GM19240 (cell line): ENCODE results near the gene NCAPD2.
A peak's percentile ranks its signal among the peaks of the same experiment; 100 is the strongest.
"Not testable (repeated sequence)": the region's sequence is repeated elsewhere in the genome, so short reads cannot be mapped to it uniquely, and the experiment has no call there.

Experiments used
- DNase-seq: peaks from one replicate; pipeline ENCODE4 v3.0.0; 2011; ENCODE audit warnings: low spot score; ENCODE audit not compliant: insufficient read length

The NCAPD2 gene

DNA sequence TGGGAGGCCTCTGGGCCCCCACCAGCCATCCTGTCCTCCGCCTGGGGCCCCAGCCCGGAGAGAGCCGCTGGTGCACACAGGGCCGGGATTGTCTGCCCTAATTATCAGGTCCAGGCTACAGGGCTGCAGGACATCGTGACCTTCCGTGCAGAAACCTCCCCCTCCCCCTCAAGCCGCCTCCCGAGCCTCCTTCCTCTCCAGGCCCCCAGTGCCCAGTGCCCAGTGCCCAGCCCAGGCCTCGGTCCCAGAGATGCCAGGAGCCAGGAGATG, 39.7 kb downstream of the NCAPD2 start:
- no peak for DNase-seq

DNA sequence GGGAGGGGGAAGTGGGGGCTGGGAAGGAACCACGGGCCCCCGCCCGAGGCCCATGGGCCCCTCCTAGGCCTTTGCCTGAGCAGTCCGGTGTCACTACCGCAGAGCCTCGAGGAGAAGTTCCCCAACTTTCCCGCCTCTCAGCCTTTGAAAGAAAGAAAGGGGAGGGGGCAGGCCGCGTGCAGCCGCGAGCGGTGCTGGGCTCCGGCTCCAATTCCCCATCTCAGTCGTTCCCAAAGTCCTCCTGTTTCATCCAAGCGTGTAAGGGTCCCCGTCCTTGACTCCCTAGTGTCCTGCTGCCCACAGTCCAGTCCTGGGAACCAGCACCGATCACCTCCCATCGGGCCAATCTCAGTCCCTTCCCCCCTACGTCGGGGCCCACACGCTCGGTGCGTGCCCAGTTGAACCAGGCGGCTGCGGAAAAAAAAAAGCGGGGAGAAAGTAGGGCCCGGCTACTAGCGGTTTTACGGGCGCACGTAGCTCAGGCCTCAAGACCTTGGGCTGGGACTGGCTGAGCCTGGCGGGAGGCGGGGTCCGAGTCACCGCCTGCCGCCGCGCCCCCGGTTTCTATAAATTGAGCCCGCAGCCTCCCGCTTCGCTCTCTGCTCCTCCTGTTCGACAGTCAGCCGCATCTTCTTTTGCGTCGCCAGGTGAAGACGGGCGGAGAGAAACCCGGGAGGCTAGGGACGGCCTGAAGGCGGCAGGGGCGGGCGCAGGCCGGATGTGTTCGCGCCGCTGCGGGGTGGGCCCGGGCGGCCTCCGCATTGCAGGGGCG, 40.2 kb downstream of the NCAPD2 start, which contains the start of gene GAPDH:
Gene GAPDH (plus strand): TSS at position 595 of the 772 bp plus-strand sequence. CDS start 316 bp downstream, outside the sequence.
- DNase-seq: peak; percentile 74

DNA sequence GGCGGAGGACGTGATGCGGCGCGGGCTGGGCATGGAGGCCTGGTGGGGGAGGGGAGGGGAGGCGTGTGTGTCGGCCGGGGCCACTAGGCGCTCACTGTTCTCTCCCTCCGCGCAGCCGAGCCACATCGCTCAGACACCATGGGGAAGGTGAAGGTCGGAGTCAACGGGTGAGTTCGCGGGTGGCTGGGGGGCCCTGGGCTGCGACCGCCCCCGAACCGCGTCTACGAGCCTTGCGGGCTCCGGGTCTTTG, 40.7 kb downstream of the NCAPD2 start:
- DNase-seq: no peak

DNA sequence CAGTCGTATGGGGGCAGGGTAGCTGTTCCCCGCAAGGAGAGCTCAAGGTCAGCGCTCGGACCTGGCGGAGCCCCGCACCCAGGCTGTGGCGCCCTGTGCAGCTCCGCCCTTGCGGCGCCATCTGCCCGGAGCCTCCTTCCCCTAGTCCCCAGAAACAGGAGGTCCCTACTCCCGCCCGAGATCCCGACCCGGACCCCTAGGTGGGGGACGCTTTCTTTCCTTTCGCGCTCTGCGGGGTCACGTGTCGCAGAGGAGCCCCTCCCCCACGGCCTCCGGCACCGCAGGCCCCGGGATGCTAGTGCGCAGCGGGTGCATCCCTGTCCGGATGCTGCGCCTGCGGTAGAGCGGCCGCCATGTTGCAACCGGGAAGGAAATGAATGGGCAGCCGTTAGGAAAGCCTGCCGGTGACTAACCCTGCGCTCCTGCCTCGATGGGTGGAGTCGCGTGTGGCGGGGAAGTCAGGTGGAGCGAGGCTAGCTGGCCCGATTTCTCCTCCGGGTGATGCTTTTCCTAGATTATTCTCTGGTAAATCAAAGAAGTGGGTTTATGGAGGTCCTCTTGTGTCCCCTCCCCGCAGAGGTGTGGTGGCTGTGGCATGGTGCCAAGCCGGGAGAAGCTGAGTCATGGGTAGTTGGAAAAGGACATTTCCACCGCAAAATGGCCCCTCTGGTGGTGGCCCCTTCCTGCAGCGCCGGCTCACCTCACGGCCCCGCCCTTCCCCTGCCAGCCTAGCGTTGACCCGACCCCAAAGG, 41.2 kb downstream of the NCAPD2 start:
- no peak for DNase-seq

DNA sequence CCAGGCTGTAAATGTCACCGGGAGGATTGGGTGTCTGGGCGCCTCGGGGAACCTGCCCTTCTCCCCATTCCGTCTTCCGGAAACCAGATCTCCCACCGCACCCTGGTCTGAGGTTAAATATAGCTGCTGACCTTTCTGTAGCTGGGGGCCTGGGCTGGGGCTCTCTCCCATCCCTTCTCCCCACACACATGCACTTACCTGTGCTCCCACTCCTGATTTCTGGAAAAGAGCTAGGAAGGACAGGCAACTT, 41.7 kb downstream of the NCAPD2 start:
- DNase-seq: no peak

DNA sequence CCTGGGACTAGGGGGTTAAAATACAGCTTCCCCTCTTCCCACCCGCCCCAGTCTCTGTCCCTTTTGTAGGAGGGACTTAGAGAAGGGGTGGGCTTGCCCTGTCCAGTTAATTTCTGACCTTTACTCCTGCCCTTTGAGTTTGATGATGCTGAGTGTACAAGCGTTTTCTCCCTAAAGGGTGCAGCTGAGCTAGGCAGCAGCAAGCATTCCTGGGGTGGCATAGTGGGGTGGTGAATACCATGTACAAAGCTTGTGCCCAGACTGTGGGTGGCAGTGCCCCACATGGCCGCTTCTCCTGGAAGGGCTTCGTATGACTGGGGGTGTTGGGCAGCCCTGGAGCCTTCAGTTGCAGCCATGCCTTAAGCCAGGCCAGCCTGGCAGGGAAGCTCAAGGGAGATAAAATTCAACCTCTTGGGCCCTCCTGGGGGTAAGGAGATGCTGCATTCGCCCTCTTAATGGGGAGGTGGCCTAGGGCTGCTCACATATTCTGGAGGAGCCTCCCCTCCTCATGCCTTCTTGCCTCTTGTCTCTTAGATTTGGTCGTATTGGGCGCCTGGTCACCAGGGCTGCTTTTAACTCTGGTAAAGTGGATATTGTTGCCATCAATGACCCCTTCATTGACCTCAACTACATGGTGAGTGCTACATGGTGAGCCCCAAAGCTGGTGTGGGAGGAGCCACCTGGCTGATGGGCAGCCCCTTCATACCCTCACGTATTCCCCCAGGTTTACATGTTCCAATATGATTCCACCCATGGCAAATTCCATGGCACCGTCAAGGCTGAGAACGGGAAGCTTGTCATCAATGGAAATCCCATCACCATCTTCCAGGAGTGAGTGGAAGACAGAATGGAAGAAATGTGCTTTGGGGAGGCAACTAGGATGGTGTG, 42.3 kb downstream of the NCAPD2 start:
- DNase-seq: no peak

DNA sequence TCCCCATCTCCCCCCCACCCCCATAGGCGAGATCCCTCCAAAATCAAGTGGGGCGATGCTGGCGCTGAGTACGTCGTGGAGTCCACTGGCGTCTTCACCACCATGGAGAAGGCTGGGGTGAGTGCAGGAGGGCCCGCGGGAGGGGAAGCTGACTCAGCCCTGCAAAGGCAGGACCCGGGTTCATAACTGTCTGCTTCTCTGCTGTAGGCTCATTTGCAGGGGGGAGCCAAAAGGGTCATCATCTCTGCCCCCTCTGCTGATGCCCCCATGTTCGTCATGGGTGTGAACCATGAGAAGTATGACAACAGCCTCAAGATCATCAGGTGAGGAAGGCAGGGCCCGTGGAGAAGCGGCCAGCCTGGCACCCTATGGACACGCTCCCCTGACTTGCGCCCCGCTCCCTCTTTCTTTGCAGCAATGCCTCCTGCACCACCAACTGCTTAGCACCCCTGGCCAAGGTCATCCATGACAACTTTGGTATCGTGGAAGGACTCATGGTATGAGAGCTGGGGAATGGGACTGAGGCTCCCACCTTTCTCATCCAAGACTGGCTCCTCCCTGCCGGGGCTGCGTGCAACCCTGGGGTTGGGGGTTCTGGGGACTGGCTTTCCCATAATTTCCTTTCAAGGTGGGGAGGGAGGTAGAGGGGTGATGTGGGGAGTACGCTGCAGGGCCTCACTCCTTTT, 43.1 kb downstream of the NCAPD2 start:
- DNase-seq: no peak

DNA sequence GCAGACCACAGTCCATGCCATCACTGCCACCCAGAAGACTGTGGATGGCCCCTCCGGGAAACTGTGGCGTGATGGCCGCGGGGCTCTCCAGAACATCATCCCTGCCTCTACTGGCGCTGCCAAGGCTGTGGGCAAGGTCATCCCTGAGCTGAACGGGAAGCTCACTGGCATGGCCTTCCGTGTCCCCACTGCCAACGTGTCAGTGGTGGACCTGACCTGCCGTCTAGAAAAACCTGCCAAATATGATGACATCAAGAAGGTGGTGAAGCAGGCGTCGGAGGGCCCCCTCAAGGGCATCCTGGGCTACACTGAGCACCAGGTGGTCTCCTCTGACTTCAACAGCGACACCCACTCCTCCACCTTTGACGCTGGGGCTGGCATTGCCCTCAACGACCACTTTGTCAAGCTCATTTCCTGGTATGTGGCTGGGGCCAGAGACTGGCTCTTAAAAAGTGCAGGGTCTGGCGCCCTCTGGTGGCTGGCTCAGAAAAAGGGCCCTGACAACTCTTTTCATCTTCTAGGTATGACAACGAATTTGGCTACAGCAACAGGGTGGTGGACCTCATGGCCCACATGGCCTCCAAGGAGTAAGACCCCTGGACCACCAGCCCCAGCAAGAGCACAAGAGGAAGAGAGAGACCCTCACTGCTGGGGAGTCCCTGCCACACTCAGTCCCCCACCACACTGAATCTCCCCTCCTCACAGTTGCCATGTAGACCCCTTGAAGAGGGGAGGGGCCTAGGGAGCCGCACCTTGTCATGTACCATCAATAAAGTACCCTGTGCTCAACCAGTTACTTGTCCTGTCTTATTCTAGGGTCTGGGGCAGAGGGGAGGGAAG, 43.9 kb downstream of the NCAPD2 start:
- not testable (repeated sequence) for DNase-seq

DNA sequence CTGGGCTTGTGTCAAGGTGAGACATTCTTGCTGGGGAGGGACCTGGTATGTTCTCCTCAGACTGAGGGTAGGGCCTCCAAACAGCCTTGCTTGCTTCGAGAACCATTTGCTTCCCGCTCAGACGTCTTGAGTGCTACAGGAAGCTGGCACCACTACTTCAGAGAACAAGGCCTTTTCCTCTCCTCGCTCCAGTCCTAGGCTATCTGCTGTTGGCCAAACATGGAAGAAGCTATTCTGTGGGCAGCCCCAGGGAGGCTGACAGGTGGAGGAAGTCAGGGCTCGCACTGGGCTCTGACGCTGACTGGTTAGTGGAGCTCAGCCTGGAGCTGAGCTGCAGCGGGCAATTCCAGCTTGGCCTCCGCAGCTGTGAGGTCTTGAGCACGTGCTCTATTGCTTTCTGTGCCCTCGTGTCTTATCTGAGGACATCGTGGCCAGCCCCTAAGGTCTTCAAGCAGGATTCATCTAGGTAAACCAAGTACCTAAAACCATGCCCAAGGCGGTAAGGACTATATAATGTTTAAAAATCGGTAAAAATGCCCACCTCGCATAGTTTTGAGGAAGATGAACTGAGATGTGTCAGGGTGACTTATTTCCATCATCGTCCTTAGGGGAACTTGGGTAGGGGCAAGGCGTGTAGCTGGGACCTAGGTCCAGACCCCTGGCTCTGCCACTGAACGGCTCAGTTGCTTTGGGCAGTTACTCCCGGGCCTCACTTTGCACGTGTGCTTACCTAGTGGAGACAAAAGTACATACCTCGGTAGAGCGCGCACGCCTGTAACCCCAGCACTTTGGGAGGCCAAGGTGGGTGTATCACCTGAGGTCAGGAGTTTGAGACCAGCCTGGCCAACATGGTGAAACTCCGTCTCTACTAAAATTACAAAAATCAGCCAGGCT, 44.8 kb downstream of the NCAPD2 start:
- no peak for DNase-seq

DNA sequence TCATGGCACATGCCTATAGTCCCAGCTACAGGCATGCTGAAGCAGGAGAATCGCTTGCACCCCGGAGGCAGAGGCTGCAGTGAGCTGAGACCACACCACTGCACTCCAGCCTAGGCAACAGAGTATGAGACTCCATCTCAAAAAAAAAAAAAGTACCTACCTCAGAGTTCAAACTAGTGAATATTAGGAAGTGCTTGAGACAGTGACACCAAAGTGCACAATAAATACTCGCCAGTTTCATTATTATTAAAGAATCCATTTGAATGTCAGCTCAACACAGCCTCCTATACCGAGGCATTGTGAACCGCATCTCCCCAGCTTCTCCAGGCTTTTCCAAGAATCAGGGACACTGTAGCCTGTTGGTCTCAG, 45.4 kb downstream of the NCAPD2 start:
- no peak for DNase-seq

DNA sequence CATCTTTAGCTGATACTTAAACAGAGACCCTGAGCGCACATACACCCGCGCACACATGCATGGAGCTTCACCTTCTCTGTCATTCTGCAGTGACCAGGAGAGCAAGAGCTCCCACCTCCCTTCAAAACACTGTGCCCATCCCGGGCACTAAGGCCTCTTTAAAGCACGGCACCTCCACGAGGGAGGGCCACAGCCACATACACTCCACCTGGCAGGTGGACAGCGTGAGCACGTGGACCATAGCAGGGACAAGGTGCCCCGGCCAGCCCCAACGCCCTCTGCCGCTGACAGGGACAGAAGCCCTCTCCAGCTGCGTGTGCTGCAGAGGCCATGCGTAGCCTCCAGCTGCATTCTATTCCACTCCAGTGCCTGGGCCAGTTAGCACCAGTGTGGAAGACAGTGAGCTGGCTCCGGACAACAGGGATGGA, 45.8 kb downstream of the NCAPD2 start:
- DNase-seq: no peak

DNA sequence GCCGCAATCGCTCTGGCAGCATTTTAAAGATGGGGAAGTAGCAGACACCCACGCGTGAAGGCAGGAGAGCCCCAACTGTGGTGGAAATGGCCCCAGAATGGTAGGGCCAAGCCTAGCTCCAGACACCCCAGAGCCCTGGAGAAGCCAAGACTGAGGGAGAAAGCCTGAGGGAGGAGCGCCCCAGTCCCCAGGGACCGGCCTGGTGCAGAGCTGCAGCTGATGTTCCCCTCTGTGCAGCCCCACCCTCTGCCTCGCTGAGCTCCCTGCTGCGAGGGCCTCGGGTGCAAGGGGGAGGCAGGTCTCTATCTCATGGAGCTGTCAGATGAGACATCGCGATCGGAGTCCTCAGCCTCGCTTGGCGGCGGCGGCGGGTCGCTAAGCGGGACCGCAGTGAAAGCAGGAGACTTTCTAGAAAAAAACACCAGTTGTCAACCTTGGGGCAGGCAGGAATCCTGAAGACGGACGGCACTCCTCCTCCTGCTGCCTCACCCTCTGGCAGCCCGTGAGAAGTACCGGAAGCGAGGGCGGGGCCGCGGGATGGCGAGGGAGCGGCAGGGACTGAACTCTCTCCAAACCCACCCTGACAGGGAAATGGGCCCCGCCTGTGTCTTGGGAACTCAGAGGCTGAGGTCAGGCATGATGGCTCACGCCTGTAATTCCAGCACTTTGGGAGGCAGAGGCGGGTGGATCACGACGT, 46.4 kb downstream of the NCAPD2 start:
- no peak for DNase-seq

DNA sequence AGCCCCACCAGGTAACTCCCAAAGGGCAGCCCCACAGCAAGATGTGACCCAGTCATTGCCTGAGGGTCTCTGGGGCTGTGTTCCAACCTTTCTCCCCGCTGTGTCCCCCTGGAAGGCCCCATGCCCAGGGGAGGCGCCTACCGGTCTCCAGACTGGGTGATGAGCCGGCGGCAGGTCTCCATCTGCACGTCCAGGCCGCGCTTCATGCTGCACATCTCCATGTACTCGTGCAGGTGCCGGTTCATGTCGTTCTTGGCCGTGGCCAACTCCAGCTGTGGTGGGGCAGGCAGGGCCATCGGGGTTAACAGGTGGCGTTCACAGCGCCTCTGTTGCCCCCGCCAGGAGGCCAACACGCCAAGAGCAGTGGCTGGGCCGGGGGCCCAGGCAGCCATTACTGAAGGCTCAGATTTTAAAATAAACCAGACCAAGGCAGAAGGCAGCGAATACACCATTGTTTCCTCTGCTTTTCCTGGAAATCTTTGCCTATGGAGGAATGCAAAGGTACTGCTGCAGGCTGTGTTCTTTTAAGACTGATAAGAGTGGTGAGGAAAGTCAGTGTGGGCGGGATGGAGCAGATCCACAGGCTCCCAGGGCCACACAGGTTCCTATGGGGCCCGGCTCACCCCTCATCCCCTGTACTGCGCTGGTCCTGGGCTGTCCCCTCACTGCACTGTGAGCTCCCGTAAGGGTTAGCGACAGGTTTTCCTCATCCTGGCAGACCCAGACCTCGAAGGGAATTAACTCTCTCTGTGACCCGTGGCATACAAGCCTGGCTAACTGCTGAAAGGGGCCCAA, 47.7 kb downstream of the NCAPD2 start:
- no peak for DNase-seq

DNA sequence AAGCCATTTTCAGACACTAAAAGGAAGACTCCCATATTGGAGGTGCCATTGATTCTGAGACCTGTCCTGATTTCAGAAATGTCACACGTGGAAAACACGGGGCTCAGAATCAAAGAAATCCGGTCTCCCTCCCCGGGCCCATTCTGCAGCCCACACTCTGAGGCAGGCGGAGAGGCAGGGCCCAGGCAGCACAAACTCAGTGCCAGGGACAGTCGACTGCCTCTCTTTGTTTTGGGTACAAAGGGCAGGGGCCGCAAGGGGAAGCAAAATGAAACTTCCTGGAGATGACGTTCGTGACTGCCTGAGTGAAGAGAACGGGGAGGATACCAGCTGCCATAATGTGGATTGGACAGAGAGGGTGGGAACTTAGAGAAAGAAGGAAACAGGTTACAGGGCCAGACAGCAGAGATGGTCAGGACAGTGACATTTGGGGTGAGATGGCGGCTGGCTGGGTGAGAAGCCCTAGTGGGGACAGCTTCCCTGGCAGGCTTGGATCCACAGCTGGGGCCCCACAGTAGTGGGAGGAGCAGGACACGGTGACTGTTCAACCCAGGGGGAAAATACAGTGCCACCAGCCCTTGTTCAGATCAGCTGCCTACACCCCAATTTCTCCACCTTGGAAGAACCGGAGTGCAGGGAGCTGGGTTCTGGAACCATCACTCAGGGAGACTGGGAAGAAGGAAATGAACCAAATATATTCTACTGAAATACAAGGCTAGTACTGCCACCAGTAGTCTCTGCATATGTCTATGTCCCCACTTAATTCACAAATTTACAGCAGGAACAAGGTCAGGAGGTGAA, 48.5 kb downstream of the NCAPD2 start:
- no peak for DNase-seq

DNA sequence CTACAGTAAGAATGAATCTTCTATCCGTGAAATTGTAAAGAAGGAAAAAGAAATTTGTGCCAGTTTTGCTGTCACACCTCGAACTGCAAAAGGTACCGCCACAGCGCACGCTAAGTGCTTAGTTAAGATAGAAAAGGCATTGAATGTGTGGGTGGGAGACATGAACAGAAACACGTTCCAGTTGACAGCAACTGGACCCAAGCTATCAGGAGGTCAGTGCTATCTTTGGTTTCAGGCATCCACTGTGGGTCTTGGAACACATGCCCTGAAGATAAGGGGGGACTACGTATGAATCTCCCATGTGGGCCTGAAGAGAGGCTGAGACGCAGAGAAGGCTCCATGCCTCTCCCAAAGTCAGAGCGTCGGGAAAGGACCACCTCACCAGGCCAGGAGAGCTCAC, 52.1 kb downstream of the NCAPD2 start:
- DNase-seq: no peak

DNA sequence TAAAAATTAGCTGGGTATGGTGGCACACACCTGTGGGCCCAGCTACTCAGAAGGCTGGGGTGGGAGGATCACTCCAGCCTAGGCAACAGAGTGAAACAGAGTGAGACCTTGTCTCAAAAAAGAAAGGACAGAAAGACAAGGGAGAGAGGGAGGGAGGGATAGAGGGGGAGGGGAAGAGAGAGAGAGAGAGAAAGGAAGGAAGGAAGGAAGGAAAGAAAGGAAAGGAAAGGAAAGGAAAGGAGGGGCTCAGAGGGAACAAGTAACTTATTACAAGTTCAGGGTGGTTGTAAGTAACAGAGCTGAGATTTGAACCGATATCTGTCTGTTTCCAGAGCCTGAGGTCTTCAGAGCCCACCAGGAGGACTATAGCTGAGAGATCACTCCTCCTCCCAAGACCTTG, 53.7 kb downstream of the NCAPD2 start:
- DNase-seq: no peak

DNA sequence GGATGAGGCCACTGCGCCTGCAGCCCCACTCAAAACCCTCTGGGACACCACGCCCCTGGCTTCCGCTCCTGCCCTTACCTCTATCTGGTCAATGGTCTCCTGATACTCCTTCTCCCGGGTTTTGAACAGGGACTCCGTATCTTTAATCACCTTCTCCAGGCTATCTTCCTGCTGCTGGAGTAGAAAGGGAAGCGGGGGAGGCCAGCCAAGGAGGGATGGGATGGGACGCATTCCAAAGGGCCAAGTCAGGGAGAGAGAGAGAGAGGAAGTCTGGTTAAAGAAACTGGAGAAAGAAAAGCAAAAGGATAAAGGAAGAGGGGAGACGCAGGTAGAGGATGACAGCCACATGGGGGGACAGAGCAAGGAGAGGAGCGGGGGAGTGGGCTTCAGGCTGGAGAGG, 54.1 kb downstream of the NCAPD2 start:
- no peak for DNase-seq

DNA sequence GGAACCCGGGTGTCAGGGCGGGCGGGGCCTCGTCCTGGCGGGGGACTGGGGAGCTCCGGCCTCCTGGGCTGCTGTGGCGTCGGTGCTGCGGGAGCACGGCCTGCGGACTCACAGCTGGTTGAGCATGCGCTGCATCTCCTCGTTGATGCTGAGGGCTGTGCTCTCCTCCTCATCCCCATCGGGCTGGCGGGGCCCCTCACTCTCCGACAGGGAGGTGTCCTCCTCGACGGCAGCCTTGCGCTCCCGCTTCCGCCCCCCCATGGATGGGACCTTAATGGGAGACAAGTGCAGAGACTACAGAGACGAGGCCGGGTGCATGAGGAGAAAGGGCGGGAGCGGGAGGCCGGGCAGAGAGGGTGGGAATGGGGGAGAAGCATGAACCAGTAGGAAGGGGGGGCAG, 54.7 kb downstream of the NCAPD2 start:
- no peak for DNase-seq
